Measurements from ENCODE around the gene SYT8.

Gene SYT8

DNA sequence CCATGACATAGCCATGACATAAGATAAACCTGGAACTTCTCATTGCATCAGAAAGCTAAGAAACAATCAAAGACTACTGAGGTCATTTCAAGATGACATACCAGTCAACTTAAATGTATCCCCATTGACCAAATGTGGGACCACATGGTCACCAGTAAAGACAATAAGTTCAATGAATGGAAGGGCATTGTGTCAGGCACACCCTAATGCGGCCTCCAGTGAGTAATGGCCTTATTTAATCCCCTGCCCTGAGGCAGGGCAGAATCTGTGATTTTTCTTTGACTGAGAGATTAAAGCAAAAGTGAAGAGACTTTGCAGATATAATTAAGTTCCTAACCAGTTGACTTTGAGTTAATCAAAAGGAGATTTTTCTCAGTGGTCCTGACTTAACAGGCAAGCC lies 17.3 kb upstream of the SYT8 start:
- no peak for DNase-seq (ENCODE audit: low read depth in 1 of 2, low spot score in 1 of 2)

DNA sequence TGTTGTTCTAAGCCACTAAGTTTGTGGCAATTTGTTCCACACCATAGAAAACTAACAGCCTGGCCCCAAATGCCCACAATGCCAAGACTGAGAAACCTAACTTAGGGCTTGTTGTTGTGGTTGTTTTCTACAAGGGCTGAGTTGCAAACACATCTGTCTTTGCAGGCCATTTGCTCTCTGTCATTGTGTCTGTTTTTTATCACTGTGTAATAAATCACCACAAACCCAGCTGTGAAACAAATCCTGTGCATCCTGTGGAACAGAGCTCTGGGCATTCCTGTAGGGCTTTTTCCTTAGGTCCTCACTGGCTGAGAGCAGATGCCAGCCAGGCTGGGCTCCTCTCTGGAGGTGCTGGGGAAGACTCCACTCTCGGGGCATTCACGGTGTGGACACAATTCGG lies 15.7 kb upstream of the SYT8 start:
- DNase-seq (ENCODE audit: low read depth in 1 of 2, low spot score in 1 of 2): no peak

DNA sequence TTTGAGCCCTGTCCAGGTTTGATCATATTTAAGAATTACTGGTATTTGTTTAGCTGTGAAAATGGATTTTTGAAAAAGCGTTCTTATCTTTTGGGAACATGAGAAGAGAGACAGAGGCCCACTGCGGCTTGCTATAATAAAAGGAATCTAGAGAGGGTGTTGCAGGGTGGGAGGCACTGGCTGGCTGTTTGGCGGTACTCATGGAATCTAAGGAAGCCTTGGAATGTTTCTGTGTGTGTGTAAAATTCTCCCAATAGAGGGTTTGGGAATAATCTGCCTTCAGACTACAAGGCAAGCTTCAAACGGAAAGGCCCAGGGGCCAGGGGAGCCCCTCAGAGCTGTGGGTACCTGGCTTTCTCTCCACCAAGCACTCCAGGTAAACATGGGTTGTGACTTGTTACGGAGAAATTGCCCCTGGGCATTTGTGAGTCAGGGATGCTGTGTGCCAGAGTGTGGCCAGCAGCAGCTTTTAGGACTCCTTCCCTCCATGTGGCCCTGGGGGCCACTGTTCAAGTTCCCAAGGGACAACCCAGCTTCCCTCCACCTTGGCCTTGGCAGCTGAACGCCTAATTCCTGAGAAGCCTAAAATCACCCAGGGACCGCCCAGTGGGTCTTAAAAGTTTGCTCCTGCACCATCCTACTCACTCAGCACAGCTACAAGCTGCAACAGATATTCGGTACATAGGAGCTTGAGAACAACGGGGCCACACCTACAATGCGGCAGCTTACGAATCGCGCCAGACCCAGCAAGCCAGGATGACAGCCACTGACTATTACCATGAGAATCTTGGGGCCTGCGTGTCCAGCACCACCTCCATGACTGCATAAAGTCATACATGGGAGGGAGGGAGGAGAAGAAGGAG lies 14.1 kb upstream of the SYT8 start:
- DNase-seq (ENCODE audit: low read depth in 1 of 2, low spot score in 1 of 2): no peak

DNA sequence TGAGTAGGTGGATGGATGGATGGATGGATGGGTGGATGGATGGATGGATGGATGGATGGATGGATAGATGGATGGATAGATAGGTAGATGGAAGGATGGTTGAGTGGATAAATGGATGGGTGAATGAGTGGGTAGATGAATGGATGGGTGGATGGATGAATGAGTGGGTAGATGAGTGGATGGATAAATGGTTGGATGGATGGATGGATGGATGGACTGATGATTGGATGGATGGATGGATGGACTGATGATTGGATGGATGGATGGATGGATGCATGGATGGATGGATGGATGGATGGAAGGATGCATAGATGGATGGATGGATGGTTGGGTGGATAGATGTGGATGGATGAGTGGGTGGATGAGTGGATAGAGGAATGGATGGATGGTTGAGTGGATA lies 13.2 kb upstream of the SYT8 start:
- no peak for DNase-seq (ENCODE audit: low read depth in 1 of 2, low spot score in 1 of 2)

DNA sequence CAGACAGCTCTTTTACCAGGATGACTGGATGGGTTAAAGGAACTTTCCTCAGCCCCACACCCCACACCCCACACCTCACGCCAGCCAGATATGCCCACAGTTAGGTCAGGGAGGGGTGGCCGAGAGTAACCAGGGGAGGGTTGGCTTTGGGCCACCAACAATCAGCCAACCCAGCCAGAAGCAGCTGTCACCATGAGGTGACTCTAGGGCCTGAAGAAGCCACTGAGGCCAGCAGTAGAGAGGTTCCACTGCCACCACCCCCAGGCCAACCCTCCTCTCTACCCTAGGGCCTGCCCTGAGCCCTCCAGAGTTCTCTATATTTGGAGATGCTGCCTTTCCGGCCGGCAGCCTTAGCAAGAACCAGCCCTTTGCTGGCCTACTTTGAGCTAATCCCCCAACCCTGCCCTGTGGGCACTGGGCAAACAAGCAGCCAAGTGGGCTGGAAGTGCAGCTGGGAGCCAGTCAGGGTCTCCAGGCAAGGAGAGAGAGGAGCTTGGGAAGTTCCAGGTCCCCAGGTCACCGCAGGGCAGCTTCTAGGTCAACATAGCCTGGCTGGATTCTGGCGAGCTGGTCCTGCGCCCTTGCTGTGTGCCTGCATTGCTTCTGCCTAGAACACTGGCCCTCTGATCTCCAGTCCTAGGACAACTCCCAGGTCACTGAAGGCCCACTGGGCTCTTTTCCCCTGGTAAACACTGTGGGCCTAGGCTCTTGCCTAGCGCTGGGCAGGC lies 12.0 kb upstream of the SYT8 start:
- no peak for DNase-seq (ENCODE audit: low read depth in 1 of 2, low spot score in 1 of 2)

DNA sequence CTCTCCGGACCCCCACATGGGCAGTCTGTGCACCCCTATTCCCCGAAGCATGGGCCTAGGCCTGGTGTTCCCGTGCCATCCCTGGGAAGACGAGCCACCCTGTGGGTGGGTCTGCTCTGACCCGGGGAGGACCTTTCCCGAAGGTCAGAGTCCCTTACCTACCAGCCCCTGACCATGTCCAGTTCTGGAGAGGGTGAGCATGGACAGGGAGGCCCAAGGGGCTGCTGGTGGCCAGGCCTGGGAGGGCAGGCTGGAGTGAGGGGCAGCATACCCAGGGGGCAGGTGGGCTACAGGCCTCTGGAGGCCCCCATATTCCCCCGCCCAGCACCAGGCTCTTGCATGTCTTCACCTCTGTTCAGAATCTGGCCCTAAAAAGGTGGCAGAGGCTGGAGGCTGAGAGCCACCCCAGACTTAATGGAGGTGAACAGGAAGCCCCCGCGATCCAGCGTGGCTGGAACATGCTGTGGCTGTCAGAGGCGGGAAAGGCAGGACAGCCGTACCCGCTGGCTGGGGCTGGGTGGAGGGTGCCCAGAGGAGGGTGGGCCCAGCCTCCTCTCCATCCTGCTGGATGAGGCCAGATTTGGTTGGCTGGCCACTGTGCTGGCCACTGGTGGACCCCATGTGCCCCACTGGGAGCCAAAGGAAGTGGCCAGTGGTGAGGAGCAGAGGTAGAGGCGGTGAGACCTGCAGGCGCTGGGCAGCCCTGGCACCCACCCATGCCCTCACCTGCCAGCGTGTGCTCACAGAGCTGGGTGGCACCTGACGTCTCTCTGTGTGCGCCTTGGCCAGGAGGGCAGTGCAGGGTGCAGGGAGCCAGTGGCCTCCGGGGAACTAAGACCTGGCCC lies 11.2 kb upstream of the SYT8 start:
- DNase-seq (ENCODE audit: low read depth in 1 of 2, low spot score in 1 of 2): no peak

DNA sequence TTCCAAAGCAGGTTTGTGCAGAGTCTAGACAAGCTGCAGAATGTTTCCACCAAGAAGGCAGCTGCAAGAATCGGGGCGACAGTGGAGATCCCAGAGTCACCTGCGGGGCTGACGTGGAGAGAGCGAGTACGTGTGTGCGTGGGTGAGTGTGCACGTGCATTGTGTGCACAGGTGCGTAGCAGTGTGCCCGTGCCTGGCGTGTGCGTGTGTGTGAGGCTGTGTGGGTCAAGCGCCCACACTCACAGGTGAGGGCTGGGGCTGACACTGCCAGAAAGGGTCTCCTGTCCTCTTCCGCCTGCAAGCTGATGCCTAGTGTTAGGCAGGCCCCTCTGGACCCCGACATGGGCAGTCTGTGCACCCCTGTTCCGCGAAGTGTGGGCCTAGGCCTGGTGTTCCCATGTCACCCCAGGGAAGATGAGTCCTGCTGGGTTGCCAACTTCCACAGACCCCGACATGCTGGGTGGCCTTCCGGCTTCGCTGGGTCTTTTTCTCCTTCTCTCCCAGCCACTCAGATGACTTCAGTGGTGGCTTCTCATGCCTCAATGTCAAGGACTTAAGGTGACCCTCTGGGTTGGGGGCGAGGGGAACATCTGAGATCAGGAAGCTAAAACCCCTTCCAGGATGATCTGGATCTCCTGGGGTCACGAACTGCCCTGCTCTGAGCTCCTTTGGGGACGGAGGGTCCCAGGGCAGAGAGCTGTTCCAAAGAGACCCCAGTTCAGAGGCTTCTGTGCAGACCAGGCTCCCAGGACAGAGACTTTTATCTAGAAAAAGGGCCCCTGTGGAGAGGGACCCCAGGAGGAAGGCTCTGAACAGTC lies 10.4 kb upstream of the SYT8 start:
- DNase-seq (ENCODE audit: low read depth in 1 of 2, low spot score in 1 of 2): no peak

DNA sequence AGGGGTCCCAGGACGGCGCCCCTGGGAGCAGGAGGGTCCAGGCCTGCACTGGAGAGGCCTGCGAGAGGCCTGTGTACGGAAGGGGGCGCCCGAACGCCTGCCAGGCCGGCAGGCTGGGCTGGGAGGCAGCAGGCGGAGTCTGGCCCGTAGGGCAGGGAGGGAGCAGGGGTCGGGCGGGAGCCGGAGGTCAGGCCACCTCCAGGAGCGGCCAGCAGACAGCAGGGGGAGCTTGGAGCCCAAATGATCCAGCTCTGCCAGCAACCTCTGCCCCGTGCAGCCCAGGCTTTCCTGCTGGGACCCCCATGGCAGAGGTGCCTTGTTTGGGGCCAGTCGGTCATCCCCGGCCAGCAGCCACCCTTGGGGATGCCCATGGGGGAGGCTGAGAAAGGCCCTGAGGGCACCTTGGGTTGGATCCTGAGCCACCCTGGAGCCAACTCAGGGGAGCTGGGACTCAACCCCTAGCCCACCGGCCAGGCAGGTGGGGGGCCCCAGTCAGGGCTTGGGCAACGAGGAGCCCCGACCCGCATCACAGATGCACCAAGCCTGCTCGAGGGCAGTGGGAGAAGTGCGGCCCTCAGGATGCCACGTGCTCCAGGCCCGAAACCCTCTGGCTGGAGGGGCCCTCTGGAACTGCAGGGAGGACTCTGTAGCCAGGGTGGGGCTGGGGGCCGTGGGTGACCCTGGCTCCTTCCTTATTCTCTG lies 9.6 kb upstream of the SYT8 start:
- no peak for DNase-seq (ENCODE audit: low read depth in 1 of 2, low spot score in 1 of 2)

DNA sequence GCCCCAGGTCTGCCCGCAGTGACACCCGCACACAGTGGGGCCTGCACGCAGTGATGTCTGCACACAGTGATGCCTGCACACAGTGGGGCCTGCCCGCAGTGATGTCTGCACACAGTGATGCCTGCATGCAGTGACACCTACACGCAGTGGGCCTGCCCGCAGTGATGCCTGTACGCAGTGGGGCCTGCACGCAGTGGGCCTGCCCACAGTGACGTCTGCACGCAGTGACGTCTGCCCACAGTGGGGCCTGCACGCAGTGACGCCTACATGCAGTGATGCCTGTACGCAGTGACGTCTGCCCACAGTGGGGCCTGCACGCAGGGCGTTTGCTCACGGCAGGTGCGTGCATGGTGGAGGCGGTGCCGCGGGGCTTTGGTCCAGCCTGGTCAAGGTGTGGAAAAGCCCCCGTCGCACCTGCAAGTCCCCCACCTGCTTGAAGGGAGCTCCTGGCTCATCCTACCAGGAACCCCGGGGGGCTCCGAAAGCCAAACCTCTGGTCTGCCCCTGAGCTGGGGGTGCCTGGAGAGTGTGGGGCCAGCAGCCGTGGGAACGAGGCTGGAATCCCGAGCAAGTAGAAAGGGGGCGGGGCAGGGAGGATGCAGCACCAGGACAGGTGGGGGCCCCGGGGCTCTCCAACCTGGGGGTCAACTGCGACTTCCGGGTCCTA lies 8.9 kb upstream of the SYT8 start:
- no peak for DNase-seq (ENCODE audit: low read depth in 1 of 2, low spot score in 1 of 2)

DNA sequence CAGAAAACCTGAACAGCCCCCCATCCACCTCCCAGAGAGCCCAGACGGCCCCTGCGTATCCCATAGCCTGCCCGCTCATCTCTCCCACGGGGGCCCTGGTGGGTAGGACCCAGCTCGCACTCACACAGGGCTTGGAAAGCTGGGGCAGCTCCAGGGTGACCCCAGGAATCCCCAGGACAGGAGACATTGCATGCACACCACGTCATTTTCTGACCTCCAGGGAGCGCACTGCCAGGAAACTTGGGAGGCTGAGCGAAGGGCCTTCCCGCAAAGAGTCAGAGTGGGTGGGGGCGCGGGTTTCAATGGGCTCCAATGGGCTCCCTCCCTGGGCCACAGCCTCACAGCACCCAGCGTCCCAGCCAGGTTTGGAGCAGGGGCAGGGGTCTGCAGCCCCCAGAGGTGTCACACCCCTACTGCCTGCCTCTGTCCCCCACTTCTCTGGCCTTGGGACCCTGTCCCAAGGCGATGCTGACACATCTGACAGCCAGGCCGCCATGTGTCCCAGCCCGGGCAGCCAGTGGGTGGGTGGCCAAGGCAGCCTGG lies 8.2 kb upstream of the SYT8 start:
- no peak for DNase-seq (ENCODE audit: low read depth in 1 of 2, low spot score in 1 of 2)

DNA sequence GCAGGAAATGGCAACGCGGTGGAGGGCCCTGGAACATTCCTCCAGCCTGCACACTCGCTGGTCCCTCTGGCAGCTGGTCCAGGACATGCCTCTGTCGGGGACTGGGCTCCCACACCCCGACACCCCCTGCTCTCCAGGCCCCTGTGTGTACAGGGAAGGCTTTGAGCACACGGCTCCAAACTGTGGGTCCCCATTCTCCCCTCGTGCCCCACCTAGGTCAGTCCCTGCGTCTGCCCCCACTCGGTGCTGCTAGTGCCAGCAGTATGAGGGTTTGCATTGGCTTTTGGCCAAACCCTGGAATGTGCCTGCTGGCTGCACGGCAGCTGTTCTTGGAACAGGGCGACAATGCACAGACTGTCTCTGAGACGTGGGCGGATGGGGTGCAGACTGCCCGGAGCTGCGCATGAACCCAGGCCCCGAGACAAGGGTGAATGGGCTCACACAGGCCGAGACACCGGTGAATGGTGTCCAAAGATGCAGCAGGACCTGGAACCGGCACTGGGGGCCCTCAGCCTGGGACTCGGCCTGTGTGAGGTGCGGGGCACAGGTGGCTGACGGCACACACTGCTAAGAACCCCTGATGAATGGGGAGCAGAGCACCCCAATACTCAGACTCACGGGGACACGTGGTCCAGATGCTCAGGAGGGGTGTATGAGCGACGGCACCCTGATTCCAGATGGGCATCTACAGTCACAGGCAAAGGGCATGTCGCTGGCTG lies 7.5 kb upstream of the SYT8 start:
- DNase-seq (ENCODE audit: low read depth in 1 of 2, low spot score in 1 of 2): no peak

DNA sequence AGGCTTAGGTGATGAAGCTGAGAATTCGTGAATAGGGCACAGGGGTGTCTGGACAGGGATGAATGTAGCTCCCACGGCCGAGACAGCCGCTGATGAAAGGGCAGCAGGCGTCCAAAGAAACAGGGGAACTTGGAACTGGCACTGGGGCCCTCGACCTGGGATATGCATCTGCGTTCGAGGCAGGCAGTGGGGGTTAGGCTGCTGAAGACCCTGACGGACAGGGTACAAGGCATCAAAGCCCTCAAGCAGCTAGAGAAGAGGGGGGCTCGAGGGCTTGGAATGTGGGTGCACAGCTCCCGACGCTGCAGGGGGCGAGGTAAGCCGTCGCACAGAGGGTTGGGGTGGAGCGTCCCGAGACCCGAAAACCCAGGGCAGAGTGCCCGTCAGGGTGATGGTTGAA lies 6.9 kb upstream of the SYT8 start:
- no peak for DNase-seq (ENCODE audit: low read depth in 1 of 2, low spot score in 1 of 2)

DNA sequence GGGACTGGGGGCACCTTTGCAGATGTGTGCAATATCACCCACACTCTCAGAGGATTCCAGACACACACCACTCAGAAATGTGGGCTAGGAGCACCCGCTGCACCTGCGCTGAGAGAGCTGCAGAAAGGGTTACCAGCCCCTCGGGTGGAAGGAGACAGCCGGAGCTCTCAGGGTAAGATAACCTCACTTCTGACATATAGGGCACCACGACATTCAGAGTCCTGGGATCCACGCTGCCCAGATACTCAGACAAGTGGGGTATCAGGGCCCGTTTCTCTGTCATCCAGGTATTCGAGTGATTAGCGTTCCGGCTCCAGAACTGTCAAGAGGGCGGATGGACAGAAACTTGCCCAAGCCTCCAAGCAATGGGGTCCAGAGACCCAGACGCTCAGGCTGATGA lies 6.2 kb upstream of the SYT8 start:
- DNase-seq (ENCODE audit: low read depth in 1 of 2, low spot score in 1 of 2): no peak

DNA sequence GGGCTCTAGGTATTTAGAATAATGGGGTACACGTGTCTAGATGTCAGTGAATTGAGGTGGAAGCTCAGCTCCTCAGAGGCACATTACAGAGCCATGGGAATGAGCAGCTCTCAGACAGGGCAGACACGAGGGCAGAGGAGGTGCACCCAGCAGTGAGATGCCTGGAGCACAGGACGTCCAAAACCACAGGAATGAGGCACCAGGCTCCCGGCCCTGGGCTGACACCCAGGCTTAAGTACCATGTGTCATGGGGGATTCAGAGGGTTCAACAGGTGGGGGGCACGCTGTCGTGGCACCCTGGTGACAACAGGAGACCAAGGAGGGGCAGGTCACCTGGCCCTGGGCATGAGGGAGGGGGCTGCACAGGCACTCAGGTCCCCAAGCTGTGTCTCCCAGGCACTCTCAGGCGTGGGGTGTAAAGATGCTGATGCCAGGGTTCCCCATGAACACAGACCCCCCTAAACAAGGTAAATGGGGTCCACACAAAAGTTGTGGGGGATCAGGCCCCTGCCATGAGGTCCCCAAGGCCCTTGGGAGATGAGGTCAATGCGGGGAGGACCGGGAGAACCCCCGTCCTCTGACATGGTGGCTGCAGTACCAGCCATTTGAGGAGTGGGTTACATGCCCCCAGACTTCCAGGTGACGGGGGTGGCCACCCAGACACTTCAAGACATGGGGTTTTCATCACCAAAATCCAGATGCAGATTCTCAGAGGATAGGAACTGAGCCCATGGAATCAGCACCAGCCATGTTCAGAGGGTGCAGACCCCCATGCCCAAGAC lies 5.6 kb upstream of the SYT8 start:
- DNase-seq (ENCODE audit: low read depth in 1 of 2, low spot score in 1 of 2): no peak

DNA sequence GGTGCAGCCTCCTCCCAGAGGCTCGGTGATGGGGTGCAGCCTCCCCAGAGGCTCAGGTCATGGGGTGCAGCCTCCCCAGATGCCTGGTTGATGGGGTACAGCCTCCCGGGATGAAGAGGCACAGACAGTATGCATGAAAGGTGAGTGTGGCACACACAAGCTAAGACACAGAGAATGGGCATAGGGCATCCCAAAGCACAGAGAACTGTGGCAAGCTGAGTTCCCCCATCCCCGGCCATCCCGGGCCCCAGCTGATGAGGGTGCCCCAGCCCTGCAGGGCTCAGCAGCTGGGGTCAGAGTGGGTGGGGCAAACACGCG lies 4.8 kb upstream of the SYT8 start:
- DNase-seq (ENCODE audit: low read depth in 1 of 2, low spot score in 1 of 2): no peak

DNA sequence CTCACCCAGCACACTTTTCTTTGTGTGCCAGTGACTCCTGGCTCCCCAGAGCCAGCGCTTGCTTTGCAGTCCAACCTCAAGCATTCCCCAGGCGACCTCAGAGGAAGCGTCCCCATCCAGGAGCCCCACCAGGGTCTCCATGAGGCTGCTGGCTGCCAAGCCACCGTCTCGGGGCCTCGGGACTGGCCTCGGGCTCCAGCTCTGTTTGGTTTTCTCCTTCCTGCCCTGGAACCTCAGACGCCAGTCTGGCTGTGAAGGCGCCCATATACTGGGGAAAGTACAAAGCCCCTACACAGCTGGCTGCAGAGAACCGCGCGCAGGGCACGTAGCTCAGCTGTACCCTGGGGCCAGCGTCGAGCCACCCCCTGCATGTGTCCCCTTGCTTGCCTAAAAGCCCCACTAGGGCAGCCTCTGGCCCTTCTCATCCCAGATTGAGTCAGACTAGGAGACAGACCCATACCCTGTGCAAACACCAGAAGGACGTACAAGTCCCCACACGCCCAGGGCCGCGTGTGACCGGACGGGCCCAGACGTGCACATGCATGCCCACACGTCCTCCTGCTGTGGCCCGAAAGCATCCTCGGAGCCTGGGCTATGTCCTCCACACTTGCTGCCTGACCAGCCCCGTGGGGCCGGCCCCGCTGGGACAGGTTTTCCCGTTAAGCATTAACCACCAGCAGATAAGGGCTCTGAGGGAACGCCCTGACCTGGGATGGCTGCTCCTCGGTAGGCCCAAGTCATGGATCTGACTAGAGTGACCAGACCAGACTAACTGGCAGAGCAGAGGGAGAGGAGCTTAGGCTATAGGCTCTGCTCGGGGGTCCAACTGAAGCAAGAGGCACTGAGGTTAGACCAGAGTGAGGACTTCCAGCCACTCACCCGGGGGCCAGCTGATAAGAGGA lies 4.2 kb upstream of the SYT8 start:
- DNase-seq (ENCODE audit: low read depth in 1 of 2, low spot score in 1 of 2): no peak
